Osteocyte (in vitro differentiated cells): ENCODE data around the gene TMEM229B. TPM values are rescaled to one million over a fixed set of nuclear protein-coding genes. Genes with fewer than 3 reads are reported as not detected.

ENCODE experiments used
- DNase-seq: peaks from one replicate; pipeline ENCODE4 v3.0.0; 2021; ENCODE audit warnings: mixed read lengths; ENCODE audit not compliant: unreplicated experiment; ENCODE audit errors: extremely low spot score
- H3K27ac Mint-ChIP-seq: one replicate; pipeline ENCODE4 v1.8.0; 2021; ENCODE audit warnings: mild to moderate bottlenecking, mixed read lengths; ENCODE audit not compliant: unreplicated experiment
- H3K27me3 Mint-ChIP-seq: one replicate; pipeline ENCODE4 v1.8.0; 2021; ENCODE audit warnings: mixed read lengths; ENCODE audit not compliant: unreplicated experiment
- H3K36me3 Mint-ChIP-seq: one replicate; pipeline ENCODE4 v1.8.0; 2021; ENCODE audit warnings: mixed read lengths; ENCODE audit not compliant: unreplicated experiment
- H3K4me1 Mint-ChIP-seq: one replicate; pipeline ENCODE4 v1.8.0; 2021; ENCODE audit warnings: mixed read lengths; ENCODE audit not compliant: unreplicated experiment
- H3K4me3 Mint-ChIP-seq: one replicate; pipeline ENCODE4 v1.8.0; 2021; ENCODE audit warnings: mild to moderate bottlenecking, moderate library complexity, mixed read lengths; ENCODE audit not compliant: unreplicated experiment
- H3K9me3 Mint-ChIP-seq: one replicate; pipeline ENCODE4 v1.8.0; 2021; ENCODE audit warnings: mixed read lengths; ENCODE audit not compliant: unreplicated experiment
- total RNA-seq: library from RNA; stranded (reverse); gene quantifications from 2 replicates; pipeline ENCODE4 v1.2.1, GENCODE V29; 2021
- TF ChIP-seq, protein P1 (sequence below): fragments of 200-600 bp; sonication (generic); IDR thresholded peaks from 2 replicates; pipeline ENCODE4 v1.5.0; 2021; ENCODE audit warnings: antibody characterized with exemption, mild to moderate bottlenecking, moderate library complexity

TMEM229B gene
- total RNA-seq, 1 donor from 2014 or later, result 0.51 TPM

DNA sequence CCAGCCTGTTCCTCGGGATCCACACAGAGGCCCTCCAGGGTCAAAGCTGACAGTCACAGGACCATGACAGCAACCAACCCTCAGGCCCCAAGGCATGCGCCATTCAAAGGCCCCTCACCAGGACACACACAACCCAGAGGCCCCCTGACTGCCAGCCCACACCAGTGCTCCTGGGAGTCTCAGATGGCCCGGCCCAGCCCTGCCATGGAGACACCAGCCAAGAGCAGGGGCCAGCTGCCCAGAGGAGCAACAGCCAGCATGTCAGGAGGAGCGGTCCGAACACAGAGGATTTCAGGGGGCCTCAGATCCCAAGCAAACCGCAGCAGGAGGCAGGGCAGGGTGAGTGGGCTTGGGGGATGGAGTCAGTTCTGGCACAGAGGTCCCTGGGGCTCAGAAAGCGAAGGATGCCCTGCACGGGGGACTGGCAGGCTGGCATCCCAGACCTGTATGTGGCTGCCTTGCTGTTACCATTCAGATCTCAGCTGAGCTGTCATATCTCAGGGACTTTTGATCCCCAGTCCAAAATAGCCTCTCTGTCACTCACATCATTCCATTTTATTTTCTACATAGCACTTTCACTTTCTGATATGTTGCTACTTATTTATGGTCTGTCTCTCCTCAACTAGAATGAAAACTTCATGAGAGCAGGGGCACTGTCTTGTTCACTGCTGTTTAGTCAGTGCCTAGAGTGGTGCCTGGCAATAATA is 4.8 kb downstream of the TMEM229B start:
- no peak overlapping the region for H3K27ac Mint-ChIP-seq
- H3K4me1 Mint-ChIP-seq, result peaks cover 2% of the 10 kb centered on the region
- H3K4me3 Mint-ChIP-seq, result no peak overlapping the region
- TF ChIP-seq, protein P1, sequence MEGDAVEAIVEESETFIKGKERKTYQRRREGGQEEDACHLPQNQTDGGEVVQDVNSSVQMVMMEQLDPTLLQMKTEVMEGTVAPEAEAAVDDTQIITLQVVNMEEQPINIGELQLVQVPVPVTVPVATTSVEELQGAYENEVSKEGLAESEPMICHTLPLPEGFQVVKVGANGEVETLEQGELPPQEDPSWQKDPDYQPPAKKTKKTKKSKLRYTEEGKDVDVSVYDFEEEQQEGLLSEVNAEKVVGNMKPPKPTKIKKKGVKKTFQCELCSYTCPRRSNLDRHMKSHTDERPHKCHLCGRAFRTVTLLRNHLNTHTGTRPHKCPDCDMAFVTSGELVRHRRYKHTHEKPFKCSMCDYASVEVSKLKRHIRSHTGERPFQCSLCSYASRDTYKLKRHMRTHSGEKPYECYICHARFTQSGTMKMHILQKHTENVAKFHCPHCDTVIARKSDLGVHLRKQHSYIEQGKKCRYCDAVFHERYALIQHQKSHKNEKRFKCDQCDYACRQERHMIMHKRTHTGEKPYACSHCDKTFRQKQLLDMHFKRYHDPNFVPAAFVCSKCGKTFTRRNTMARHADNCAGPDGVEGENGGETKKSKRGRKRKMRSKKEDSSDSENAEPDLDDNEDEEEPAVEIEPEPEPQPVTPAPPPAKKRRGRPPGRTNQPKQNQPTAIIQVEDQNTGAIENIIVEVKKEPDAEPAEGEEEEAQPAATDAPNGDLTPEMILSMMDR, result no peak
- peaks cover 15% of the 10 kb centered on the region for H3K27me3 Mint-ChIP-seq
- H3K9me3 Mint-ChIP-seq, result no peaks in the 10 kb centered on the region
- H3K36me3 Mint-ChIP-seq, result no peaks in the 10 kb centered on the region
- no peak for DNase-seq

DNA sequence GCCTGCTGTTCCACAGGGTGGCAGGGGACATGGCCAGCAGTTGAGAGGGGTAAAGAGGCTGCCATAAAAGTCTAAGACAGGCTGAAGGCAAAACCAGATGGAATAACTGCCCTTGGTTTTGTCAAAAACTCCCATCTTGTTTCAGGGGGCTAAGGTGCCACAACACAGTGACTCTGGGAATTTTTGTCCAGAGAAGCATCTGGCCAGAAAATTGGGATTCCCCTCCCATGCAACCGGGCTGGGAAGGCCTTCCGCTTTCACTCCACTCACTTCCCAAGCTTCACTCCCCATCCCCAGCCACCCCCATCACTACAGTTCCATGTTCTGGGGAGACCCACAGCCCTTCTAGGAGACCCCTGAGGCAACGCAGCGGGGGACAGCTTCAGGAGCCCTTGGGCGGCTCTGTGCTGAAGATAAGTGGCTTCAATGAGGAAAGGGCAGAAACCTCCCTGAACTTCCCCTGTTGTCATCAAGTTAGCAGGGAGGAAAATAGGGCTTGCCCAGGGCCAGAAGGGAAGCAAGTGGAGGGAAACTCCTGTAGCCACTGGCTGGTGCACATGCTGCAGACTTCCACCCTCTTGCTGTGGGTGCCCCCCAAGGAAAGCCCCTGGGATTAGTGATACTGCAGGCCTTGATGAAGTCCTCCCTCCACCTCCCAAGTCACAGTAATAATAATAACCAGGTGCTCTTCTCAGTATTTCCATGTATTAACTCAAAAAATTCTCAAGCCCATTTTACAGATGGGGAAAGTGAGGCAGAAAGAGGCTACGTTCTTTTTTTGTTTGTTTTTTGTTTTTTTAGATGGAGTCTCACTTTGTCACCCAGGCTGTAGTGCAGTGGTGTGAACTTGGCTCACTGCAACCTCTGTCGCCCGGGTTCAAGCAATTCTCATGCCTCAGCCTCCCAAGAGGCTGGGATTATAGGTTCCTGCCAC is 6.0 kb downstream of the TMEM229B start:
- Mint-ChIP-seq H3K27me3 (peaks cover 15% of the 10 kb centered on the region), H3K4me1 (peaks cover 2% of the 10 kb centered on the region), H3K4me3 (no peak overlapping the region), H3K36me3 (no peaks in the 10 kb centered on the region), H3K27ac (no peak overlapping the region), H3K9me3 (no peaks in the 10 kb centered on the region)
- TF ChIP-seq, protein P1, result no peak
- DNase-seq, result no peak

DNA sequence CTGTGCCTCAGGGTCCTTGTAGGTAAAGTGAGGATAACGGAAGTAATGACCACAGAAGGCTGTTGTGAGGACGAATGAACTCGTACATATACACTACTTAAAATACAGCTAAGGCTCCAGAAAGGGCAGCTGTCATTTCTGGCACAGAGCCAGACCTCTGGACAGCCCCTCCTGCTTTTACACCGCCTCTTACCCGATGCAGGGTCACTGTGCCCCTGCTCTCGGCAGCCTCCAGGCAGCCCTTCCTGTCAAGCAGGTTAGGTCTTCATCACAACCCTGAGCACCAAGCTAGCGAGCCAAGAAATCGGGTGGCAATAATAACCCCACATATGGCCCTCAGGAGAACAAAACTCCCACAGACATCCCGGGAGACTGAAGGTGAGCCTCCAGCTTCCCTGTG is 8.5 kb downstream of the TMEM229B start:
- TF ChIP-seq, protein P1, result no peak
- no peak overlapping the region for H3K4me3 Mint-ChIP-seq
- DNase-seq, result no peak
- no peaks in the 10 kb centered on the region for H3K9me3 Mint-ChIP-seq
- H3K27me3 Mint-ChIP-seq, result peaks cover 19% of the 10 kb centered on the region
- no peaks in the 10 kb centered on the region for H3K36me3 Mint-ChIP-seq
- no peak overlapping the region for H3K27ac Mint-ChIP-seq
- no peaks in the 10 kb centered on the region for H3K4me1 Mint-ChIP-seq

DNA sequence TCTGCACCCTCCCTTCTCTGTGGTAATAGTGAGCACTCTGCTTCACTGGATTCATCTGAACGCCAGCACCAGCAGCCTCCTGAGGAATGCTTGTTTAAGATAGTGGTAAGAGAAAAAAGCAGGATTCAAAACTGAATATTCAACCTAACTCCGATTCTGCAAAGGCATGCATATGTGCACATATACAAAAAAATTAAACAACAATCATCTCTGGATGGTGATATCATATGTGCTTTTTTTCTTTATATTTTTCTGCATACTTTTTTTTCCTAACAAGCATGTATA is 9.8 kb downstream of the TMEM229B start:
- no peak for DNase-seq
- H3K4me1 Mint-ChIP-seq, result no peaks in the 10 kb centered on the region
- no peaks in the 10 kb centered on the region for H3K36me3 Mint-ChIP-seq
- TF ChIP-seq, protein P1, result no peak
- H3K4me3 Mint-ChIP-seq, result no peak overlapping the region
- H3K27me3 Mint-ChIP-seq, result peaks cover 19% of the 10 kb centered on the region
- H3K27ac Mint-ChIP-seq, result no peak overlapping the region
- H3K9me3 Mint-ChIP-seq, result no peaks in the 10 kb centered on the region
